Osteoblast (primary cell): ENCODE data around the gene ZNF615. TPM values are rescaled to one million over a fixed set of nuclear protein-coding genes. Genes with fewer than 3 reads are reported as not detected.
"Not testable (repeated sequence)": the region's sequence is repeated elsewhere in the genome, so short reads cannot be mapped to it uniquely, and the experiment has no call there.

Source experiments
- DNase-seq: peaks from one replicate; pipeline ENCODE4 v3.0.0; 2011; ENCODE audit warnings: low spot score, mixed read lengths; ENCODE audit not compliant: insufficient read length; ENCODE audit errors: missing footprints
- H2AFZ ChIP-seq: 2 replicates; pipeline ENCODE4 v1.6.0; 2011; ENCODE audit warnings: mild to moderate bottlenecking, low read length
- H3K27ac ChIP-seq: 2 replicates; pipeline ENCODE4 v1.5.1; 2011; ENCODE audit warnings: mild to moderate bottlenecking, low read depth, low read length, moderate library complexity
- H3K27me3 ChIP-seq: 2 replicates; pipeline ENCODE4 v1.6.0; 2012; ENCODE audit warnings: mild to moderate bottlenecking, control low read depth, inconsistent platforms, low read length, moderate library complexity; ENCODE audit not compliant: insufficient read depth
- H3K36me3 ChIP-seq: 2 replicates; pipeline ENCODE4 v1.5.1; 2011; ENCODE audit warnings: mild to moderate bottlenecking, low read length, control low read depth, moderate library complexity; ENCODE audit not compliant: insufficient read depth
- H3K4me1 ChIP-seq: 2 replicates; pipeline ENCODE4 v1.5.1; 2011; ENCODE audit warnings: mild to moderate bottlenecking, low read length, control low read depth, moderate library complexity; ENCODE audit not compliant: insufficient read depth
- H3K4me2 ChIP-seq: 2 replicates; pipeline ENCODE4 v1.6.0; 2011; ENCODE audit warnings: mild to moderate bottlenecking, low read length; ENCODE audit not compliant: insufficient read depth
- H3K4me3 ChIP-seq: fragments of 200-600 bp; sonication (generic); 3 replicates; pipeline ENCODE4 v1.5.1; 2012; ENCODE audit warnings: mild to moderate bottlenecking, low read length, inconsistent platforms; ENCODE audit not compliant: insufficient read depth
- H3K79me2 ChIP-seq: 2 replicates; pipeline ENCODE4 v1.6.0; 2012; ENCODE audit warnings: mild to moderate bottlenecking, low read length, control low read depth, inconsistent platforms; ENCODE audit not compliant: insufficient read depth
- H3K9me3 ChIP-seq: 2 replicates; pipeline ENCODE4 v1.5.1; 2011; ENCODE audit warnings: low read depth, low read length, control low read depth
- H4K20me1 ChIP-seq: 2 replicates; pipeline ENCODE4 v1.6.0; 2012; ENCODE audit warnings: mild to moderate bottlenecking, low read length, control low read depth; ENCODE audit not compliant: insufficient read depth
- total RNA-seq: library from RNA; depleted of rRNA; stranded (reverse); fragments of >200 nt; gene quantifications from 2 replicates; pipeline ENCODE4 v1.2.3, GENCODE V29; 2012
- TF ChIP-seq, protein P1 (sequence below): IDR thresholded peaks from 2 replicates; pipeline ENCODE4 v1.5.1; 2011; ENCODE audit warnings: mild to moderate bottlenecking, low read depth, low read length, moderate library complexity; ENCODE audit errors: extremely low read depth

The ZNF615 gene
- total RNA-seq, result 10.9 and 13.0 TPM in 2 replicates

DNA sequence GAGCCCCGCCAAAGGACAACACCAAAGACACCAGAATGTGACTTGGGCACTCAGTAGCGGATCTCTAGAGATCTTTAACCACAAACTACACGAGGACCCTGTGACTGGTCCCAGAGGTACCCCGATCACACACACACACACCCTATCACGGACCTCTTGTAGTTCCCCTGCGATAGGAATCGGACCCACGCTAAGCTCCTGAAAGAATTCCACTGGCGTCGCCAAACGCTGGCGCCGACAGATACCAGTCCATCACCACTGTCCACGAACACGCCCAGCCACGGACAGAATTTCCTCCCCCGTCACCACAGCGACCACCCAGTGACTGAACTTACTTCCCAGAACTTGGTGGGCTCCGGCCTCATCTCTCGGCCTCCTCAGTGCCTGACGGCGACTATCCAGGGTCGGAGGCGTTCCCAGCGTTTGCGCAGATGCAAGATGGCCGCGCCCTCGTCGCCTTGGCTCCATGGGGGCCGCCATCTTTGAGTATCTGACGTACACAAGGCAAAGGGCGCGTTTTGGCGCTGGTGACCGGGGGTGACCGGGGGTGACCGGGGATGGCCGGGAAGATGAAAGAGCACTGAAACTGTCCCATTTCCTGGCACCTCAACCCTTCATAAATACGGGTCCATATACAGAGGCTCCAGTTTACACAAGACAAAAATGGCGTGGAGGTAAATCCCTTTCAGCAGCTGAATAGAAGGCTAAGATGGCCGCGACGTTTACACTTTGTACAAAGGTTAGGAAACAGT, at the start of gene ZNF615:
Gene ZNF615 (minus strand): TSS at position 406 of the 752 bp plus-strand sequence. CDS start 4,500 bp downstream, outside the sequence.
- peak within 1 kb of the TSS; percentile 100 for H2AFZ ChIP-seq
- TF ChIP-seq, protein P1, sequence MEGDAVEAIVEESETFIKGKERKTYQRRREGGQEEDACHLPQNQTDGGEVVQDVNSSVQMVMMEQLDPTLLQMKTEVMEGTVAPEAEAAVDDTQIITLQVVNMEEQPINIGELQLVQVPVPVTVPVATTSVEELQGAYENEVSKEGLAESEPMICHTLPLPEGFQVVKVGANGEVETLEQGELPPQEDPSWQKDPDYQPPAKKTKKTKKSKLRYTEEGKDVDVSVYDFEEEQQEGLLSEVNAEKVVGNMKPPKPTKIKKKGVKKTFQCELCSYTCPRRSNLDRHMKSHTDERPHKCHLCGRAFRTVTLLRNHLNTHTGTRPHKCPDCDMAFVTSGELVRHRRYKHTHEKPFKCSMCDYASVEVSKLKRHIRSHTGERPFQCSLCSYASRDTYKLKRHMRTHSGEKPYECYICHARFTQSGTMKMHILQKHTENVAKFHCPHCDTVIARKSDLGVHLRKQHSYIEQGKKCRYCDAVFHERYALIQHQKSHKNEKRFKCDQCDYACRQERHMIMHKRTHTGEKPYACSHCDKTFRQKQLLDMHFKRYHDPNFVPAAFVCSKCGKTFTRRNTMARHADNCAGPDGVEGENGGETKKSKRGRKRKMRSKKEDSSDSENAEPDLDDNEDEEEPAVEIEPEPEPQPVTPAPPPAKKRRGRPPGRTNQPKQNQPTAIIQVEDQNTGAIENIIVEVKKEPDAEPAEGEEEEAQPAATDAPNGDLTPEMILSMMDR, result no peak
- H3K27ac ChIP-seq, result peak within 1 kb of the TSS; percentile 92
- H3K36me3 ChIP-seq, result no peaks in the 10 kb centered on the region
- no peaks in the 10 kb centered on the region for H4K20me1 ChIP-seq
- H3K79me2 ChIP-seq, result peaks cover 28% of the 10 kb centered on the region
- H3K4me3 ChIP-seq, result peak within 1 kb of the TSS; percentile 97
- H3K27me3 ChIP-seq, result no peaks in the 10 kb centered on the region
- H3K4me2 ChIP-seq, result peak within 1 kb of the TSS; percentile 85
- no peaks in the 10 kb centered on the region for H3K9me3 ChIP-seq
- peaks cover 6% of the 10 kb centered on the region for H3K4me1 ChIP-seq
- peak; percentile 93 for DNase-seq

GRCh38 chr19:52056480-52056879, 48.5 kb upstream of the ZNF615 start:
- H4K20me1 ChIP-seq, H3K4me1 ChIP-seq, H3K4me3 ChIP-seq, H3K27me3 ChIP-seq, DNase-seq, H3K9me3 ChIP-seq, H3K4me2 ChIP-seq, H3K27ac ChIP-seq, H3K36me3 ChIP-seq, H3K79me2 ChIP-seq, H2AFZ ChIP-seq: not testable (repeated sequence)

GRCh38 chr19:52051736-52052135, 43.7 kb upstream of the ZNF615 start:
- not testable (repeated sequence) for H3K27me3 ChIP-seq, H3K36me3 ChIP-seq, H4K20me1 ChIP-seq, H2AFZ ChIP-seq, DNase-seq, H3K9me3 ChIP-seq, H3K4me2 ChIP-seq, H3K27ac ChIP-seq, H3K4me1 ChIP-seq, H3K4me3 ChIP-seq, H3K79me2 ChIP-seq

DNA sequence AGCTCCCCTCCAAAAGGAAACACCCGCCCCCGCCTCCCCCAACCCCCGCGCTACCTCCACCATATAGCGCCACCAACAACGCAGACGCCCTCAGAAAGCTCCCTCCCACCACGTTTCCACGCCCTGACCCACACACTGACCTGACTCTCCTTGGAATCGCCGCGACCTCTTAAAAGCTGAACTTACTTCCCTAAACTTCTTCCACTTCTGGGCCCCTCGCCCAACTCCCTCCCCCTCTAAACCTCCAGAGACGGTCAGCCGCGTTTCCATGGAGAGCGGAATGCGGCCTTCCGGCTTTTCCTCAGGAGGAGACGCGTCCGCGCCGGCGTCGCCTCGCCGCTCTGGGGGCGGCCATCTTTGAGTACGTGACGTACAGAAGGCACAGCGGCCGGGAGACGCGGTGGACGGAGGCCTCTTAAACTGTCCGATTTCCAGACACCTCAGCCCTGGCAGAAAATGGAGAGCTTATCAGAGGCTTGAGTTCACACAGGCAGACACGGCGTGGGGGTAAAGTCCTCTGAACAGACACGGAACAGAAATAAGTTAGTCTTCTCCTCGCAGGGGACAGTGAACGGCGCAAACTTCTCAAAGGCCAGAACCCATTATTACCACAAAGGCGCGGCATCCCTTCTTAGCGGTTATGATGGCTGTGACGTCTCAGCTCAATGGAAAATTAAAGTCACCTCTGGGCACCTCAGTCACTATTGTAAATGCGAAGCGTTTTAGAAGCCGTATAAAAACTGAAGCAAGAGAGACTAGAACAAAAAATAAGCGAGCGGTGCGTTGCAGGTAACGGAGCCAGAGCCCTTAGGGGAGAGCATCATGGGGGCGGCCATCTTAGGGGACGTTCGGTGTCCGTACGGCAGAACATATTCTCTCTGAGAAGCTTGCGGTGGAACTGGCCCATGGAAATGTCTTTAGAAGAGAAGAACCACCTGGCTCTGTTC, 40.8 kb upstream of the ZNF615 start, which contains the start of gene ZNF432:
Gene ZNF432 (minus strand): TSS at position 284 of the 947 bp plus-strand sequence. CDS start 1,970 bp downstream, outside the sequence.
- Histone ChIP-seq H3K4me3 (peak within 1 kb of the TSS; percentile 79), H4K20me1 (no peaks in the 10 kb centered on the region), H3K27me3 (no peaks in the 10 kb centered on the region), H3K4me1 (peaks cover 4% of the 10 kb centered on the region), H3K27ac (peak within 1 kb of the TSS; percentile 96), H3K9me3 (no peaks in the 10 kb centered on the region), H3K4me2 (peak within 1 kb of the TSS; percentile 95), H3K36me3 (peaks cover 27% of the 10 kb centered on the region), H3K79me2 (peaks cover 13% of the 10 kb centered on the region), H2AFZ (peak within 1 kb of the TSS; percentile 98)
- TF ChIP-seq, protein P1, result no peak
- DNase-seq, result peak; percentile 89
